Activated naive CD4-positive, alpha-beta T cell treated with anti-CD3 and anti-CD28 coated beads, Interleukin-2, amount 50 U/mL, for 72 hours (primary cell): ENCODE measurements around the gene DHCR7. TPM values are rescaled to one million over a fixed set of nuclear protein-coding genes. Genes with fewer than 3 reads are reported as not detected.
A peak's percentile ranks its signal among the peaks of the same experiment; 100 is the strongest.

Experiments used
- ATAC-seq, 2 donors: fragments of 150-1000 bp; cut with Tn5 transposase; 2 replicates each; pipeline ENCODE4 v1.10.0; 2021; ENCODE audit warnings: mild to moderate bottlenecking in 2 of 2, moderate library complexity in 2 of 2
- DNase-seq, 2 donors: peaks; one replicate each; pipeline ENCODE4 v3.0.0; 2021 to 2022; ENCODE audit warnings: low spot score in 2 of 2
- H3K27ac Mint-ChIP-seq, 2 donors: one replicate each; pipeline ENCODE4 v1.8.0; 2022; ENCODE audit warnings: mild to moderate bottlenecking in 2 of 2, mixed read lengths in 2 of 2
- H3K36me3 Mint-ChIP-seq, 2 donors: one replicate each; pipeline ENCODE4 v1.8.0; 2022; ENCODE audit warnings: mixed read lengths in 2 of 2
- H3K9me3 Mint-ChIP-seq, 2 donors: one replicate each; pipeline ENCODE4 v1.8.0; 2022; ENCODE audit warnings: mixed read lengths in 2 of 2
- total RNA-seq, 2 donors: library from RNA; stranded (reverse); gene quantifications; one replicate each; pipeline ENCODE4 v1.2.3, GENCODE V29; 2022

DHCR7 gene
- total RNA-seq, 2 donors from 2014 or later: 41.4 to 54.1 TPM

- Mint-ChIP-seq H3K36me3 (no peaks in the 10 kb centered on the region), H3K27ac (no peak overlapping the region), H3K9me3 (no peaks in the 10 kb centered on the region)
- ATAC-seq (peak in 1 of 2 donors; percentile 28), DNase-seq (peak in 1 of 2 donors; percentile 26)
Measured at GRCh38 chr11:71420455-71421241, 27.5 kb downstream of the DHCR7 start.

GRCh38 chr11:71418643-71419042 lies 29.6 kb downstream of the DHCR7 start:
- no peaks in the 10 kb centered on the region for H3K36me3 Mint-ChIP-seq
- ATAC-seq: no peak
- no peak for DNase-seq
- H3K9me3 Mint-ChIP-seq: peaks cover 0 to 4% of the 10 kb centered on the region in 2 donors
- no peak overlapping the region for H3K27ac Mint-ChIP-seq

DNA sequence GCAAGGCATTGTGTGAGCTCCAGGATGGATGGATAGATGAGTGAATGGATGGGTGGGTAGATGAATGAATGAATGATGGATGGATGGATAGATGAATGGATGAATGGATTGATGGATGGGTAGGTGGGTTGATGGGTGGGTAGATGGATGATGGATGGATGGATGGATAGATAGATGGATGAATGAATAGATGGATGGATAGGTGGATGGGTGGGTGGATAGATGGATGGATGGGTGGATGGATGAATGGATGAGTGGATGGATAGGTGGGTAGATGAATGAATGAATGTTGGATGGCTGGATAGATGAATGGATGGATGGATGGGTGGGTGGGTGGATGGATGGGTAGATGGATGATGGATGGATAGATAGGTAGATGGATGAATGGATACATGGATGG lies 33.5 kb downstream of the DHCR7 start:
- no peak overlapping the region for H3K27ac Mint-ChIP-seq
- DNase-seq (no peak), ATAC-seq (no peak)
- H3K9me3 Mint-ChIP-seq: peaks cover 0 to 10% of the 10 kb centered on the region in 2 donors
- peaks cover 0 to 5% of the 10 kb centered on the region in 2 donors for H3K36me3 Mint-ChIP-seq

GRCh38 chr11:71410363-71410966 lies 37.7 kb downstream of the DHCR7 start:
- ATAC-seq (no peak), DNase-seq (no peak)
- H3K27ac Mint-ChIP-seq: no peak overlapping the region
- peaks cover 0 to 5% of the 10 kb centered on the region in 2 donors for H3K36me3 Mint-ChIP-seq
- H3K9me3 Mint-ChIP-seq: peaks cover 0 to 10% of the 10 kb centered on the region in 2 donors

GRCh38 chr11:71408826-71409225 lies 39.4 kb downstream of the DHCR7 start:
- no peak for DNase-seq
- no peak for ATAC-seq
- Mint-ChIP-seq H3K27ac (no peak overlapping the region), H3K36me3 (peaks cover 0 to 5% of the 10 kb centered on the region in 2 donors), H3K9me3 (peaks cover 5 to 10% of the 10 kb centered on the region in 2 donors)

GRCh38 chr11:71407356-71407755 lies 40.8 kb downstream of the DHCR7 start:
- ATAC-seq: no peak
- no peak for DNase-seq
- Mint-ChIP-seq H3K36me3 (peaks cover 0 to 5% of the 10 kb centered on the region in 2 donors), H3K27ac (no peak overlapping the region), H3K9me3 (peaks cover 10 to 15% of the 10 kb centered on the region in 2 donors)

DNA sequence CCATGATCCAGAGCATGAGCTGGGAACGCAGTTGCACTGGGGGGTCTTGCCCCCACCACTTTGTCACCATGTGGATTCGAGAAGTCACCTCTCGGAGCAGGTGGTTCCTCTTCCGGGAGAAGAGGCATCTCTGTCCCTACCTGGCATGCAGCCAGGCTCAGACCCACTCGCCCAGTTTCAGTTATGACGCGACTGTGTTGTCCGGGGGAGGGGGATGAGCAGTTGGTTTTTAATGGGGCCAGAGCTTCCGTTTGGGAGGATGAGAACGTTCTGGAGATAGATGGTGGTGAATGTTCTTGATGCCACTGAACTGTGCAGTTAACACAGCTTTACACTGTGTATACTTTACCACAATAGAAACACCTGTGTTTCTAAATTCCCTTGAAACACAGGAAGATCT lies 41.5 kb downstream of the DHCR7 start:
- peaks cover 0 to 5% of the 10 kb centered on the region in 2 donors for H3K36me3 Mint-ChIP-seq
- H3K9me3 Mint-ChIP-seq: peaks cover 10 to 17% of the 10 kb centered on the region in 2 donors
- ATAC-seq: no peak
- DNase-seq: no peak
- no peak overlapping the region for H3K27ac Mint-ChIP-seq

DNA sequence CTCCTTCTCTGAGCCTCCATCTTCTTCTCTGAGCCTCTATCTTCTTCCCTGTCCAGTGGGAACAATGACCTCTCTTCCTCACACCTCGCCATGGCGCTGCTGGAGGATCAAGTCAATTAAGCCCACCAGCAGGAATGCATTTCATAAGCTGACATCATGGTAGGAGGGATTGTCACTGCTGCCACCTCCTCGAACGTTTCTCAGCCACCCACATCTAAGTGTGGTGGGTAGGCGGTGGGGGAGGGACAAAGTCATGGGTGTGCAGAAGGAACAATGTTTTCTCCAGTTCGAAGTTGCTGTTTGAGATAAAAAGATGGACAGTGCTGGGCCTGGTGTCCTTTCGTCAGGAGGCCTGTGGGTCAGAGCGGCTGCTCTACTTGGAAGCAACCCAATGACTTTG lies 44.0 kb downstream of the DHCR7 start:
- no peak for DNase-seq
- ATAC-seq: no peak
- Mint-ChIP-seq H3K9me3 (peaks cover 10 to 11% of the 10 kb centered on the region in 2 donors), H3K36me3 (no peaks in the 10 kb centered on the region), H3K27ac (no peak overlapping the region)

DNA sequence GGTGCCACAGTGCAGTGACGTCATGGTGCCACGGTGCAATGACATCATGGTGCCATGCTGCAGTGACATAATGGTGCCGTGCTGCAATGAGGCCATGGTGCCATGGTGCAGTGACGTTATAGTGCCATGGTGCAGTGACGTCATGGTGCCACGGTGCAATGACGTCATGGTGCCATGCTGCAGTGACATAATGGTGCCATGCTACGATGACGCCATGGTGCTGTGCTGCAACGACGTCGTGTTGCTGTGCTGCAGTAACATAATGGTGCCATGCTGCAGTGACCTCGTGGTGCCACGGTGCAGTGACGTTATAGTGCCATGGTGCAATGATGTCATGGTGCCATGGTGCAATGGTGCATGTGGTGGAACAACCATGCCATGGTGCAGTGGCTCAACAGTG lies 45.3 kb downstream of the DHCR7 start:
- no peak for DNase-seq
- ATAC-seq: no peak
- Mint-ChIP-seq H3K9me3 (peaks cover 10 to 11% of the 10 kb centered on the region in 2 donors), H3K36me3 (no peaks in the 10 kb centered on the region), H3K27ac (no peak overlapping the region)

DNA sequence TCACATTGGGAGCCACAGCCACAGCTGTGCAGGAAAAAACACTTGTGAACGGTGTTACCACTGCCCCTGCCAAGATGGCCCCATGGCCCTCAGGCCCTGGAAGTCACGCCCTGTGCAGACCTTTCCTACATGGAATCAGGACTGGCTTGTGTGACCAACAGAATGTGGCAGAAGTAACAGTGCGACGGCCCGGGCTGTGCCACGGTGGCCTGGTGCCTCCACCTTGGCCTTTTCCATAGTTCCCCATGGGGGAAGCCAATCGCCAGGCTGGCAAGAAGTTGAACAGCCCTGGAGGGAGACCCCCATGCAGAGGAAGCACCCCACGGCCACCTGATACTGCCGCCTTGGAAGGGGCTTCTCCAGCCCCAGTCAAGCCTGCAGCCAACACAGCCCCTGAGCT lies 48.0 kb downstream of the DHCR7 start:
- DNase-seq: no peak
- Mint-ChIP-seq H3K27ac (no peak overlapping the region), H3K36me3 (no peaks in the 10 kb centered on the region), H3K9me3 (peaks cover 10 to 11% of the 10 kb centered on the region in 2 donors)
- no peak for ATAC-seq

GRCh38 chr11:71399341-71399740 lies 48.9 kb downstream of the DHCR7 start:
- Mint-ChIP-seq H3K9me3 (peaks cover 10 to 11% of the 10 kb centered on the region in 2 donors), H3K36me3 (no peaks in the 10 kb centered on the region), H3K27ac (no peak overlapping the region)
- ATAC-seq: no peak
- no peak for DNase-seq

GRCh38 chr11:71397961-71398360 lies 50.2 kb downstream of the DHCR7 start:
- Mint-ChIP-seq H3K36me3 (no peaks in the 10 kb centered on the region), H3K27ac (no peak overlapping the region), H3K9me3 (peaks cover 0 to 3% of the 10 kb centered on the region in 2 donors)
- ATAC-seq (no peak), DNase-seq (no peak)

GRCh38 chr11:71397331-71397860 lies 50.8 kb downstream of the DHCR7 start:
- Mint-ChIP-seq H3K27ac (peak overlapping the region in 1 of 2 donors; percentile 79), H3K36me3 (no peaks in the 10 kb centered on the region), H3K9me3 (peaks cover 0 to 2% of the 10 kb centered on the region in 2 donors)
- DNase-seq (no peak), ATAC-seq (no peak)

GRCh38 chr11:71396548-71397123 lies 51.6 kb downstream of the DHCR7 start:
- ATAC-seq (no peak), DNase-seq (no peak)
- Mint-ChIP-seq H3K27ac (no peak overlapping the region), H3K36me3 (no peaks in the 10 kb centered on the region), H3K9me3 (no peaks in the 10 kb centered on the region)

GRCh38 chr11:71395774-71396173 lies 52.4 kb downstream of the DHCR7 start:
- DNase-seq (no peak), ATAC-seq (no peak)
- Mint-ChIP-seq H3K36me3 (no peaks in the 10 kb centered on the region), H3K27ac (no peak overlapping the region), H3K9me3 (no peaks in the 10 kb centered on the region)

- no peaks in the 10 kb centered on the region for H3K9me3 Mint-ChIP-seq
- DNase-seq: no peak
- H3K36me3 Mint-ChIP-seq: no peaks in the 10 kb centered on the region
- no peak overlapping the region for H3K27ac Mint-ChIP-seq
- no peak for ATAC-seq
Measured at GRCh38 chr11:71395263-71395560, 53.0 kb downstream of the DHCR7 start.

GRCh38 chr11:71393283-71393682 lies 54.9 kb downstream of the DHCR7 start:
- ATAC-seq (no peak), DNase-seq (no peak)
- Mint-ChIP-seq H3K36me3 (no peaks in the 10 kb centered on the region), H3K27ac (no peak overlapping the region), H3K9me3 (peaks cover 2 to 5% of the 10 kb centered on the region in 2 donors)
